ENCODE results near the gene CENPT.

The CENPT gene

GRCh38 chr16:67882374-67883145 lies 35.1 kb upstream of the CENPT start:
- no peak for DNase-seq (ENCODE audit: low read depth)
- TF ChIP-seq CTCF (IDR thresholded peaks at IDR 0.05; ENCODE audit: control insufficient read depth, extremely low read depth, insufficient read depth), result no peak
- no peak overlapping the region for H3K4me3 ChIP-seq (ENCODE audit: low read depth, low read length)

DNA sequence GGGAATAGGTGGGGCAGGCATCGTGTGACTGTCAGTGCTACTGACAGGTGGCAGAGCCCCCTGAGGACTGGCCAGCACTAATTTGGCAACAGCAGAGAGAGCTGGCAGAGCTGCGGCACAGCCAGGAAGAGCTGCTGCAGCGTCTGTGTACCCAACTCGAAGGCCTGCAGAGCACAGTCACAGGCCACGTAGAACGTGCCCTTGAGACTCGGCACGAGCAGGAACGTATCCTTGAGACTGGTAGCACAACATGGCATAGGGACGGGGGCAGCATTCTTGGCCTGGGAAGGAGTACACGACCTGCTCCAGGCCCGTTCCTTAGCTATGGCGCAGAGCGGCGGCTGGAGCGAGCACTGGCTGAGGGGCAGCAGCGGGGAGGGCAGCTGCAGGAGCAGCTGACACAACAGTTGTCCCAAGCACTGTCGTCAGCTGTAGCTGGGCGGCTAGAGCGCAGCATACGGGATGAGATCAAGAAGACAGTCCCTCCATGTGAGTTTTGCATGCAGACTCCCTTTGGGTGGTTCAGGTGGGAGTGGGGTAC lies 34.2 kb upstream of the CENPT start:
- no peak overlapping the region for H3K4me3 ChIP-seq (ENCODE audit: low read depth, low read length)
- DNase-seq (ENCODE audit: low read depth), result no peak
- TF ChIP-seq CTCF (IDR thresholded peaks at IDR 0.05; ENCODE audit: control insufficient read depth, extremely low read depth, insufficient read depth), result no peak

GRCh38 chr16:67880584-67880983 lies 33.1 kb upstream of the CENPT start:
- H3K4me3 ChIP-seq (ENCODE audit: low read depth, low read length), result no peak overlapping the region
- DNase-seq (ENCODE audit: low read depth), result no peak
- no peak for TF ChIP-seq CTCF (IDR thresholded peaks at IDR 0.05; ENCODE audit: control insufficient read depth, extremely low read depth, insufficient read depth)

DNA sequence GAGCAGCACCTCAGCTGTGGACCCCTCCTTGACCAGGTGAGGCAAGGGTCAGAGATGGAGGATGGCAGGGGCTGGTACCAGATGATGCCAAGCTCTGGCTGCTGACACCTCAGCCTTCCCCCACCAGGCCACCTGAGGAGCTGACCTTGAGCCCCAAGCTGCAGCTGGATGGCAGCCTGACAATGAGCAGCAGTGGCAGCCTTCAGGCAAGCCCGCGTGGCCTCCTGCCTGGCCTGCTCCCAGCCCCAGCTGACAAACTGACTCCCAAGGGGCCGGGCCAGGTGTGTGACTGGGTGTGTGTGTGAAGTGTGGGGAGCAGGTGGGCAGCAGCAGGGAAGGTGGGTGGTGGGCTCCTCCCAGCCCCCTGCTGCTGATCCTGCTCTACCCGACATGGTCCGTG lies 32.4 kb upstream of the CENPT start:
- no peak for TF ChIP-seq CTCF (IDR thresholded peaks at IDR 0.05; ENCODE audit: control insufficient read depth, extremely low read depth, insufficient read depth)
- no peak overlapping the region for H3K4me3 ChIP-seq (ENCODE audit: low read depth, low read length)
- no peak for DNase-seq (ENCODE audit: low read depth)

GRCh38 chr16:67879462-67879861 lies 32.0 kb upstream of the CENPT start:
- H3K4me3 ChIP-seq (ENCODE audit: low read depth, low read length), result no peak overlapping the region
- no peak for DNase-seq (ENCODE audit: low read depth)
- TF ChIP-seq CTCF (IDR thresholded peaks at IDR 0.05; ENCODE audit: control insufficient read depth, extremely low read depth, insufficient read depth), result no peak

GRCh38 chr16:67878846-67879245 lies 31.4 kb upstream of the CENPT start:
- H3K4me3 ChIP-seq (ENCODE audit: low read depth, low read length), result no peak overlapping the region
- DNase-seq (ENCODE audit: low read depth), result no peak
- TF ChIP-seq CTCF (IDR thresholded peaks at IDR 0.05; ENCODE audit: control insufficient read depth, extremely low read depth, insufficient read depth), result no peak

- H3K4me3 ChIP-seq (ENCODE audit: low read depth, low read length), result no peak overlapping the region
- no peak for DNase-seq (ENCODE audit: low read depth)
- TF ChIP-seq CTCF (IDR thresholded peaks at IDR 0.05; ENCODE audit: control insufficient read depth, extremely low read depth, insufficient read depth), result no peak
Observed at GRCh38 chr16:67878232-67878631, 30.7 kb upstream of the CENPT start.

Measured in LNCaP clone FGC (cell line).